H1 (cell line): ENCODE data around the gene GLRA2. TPM values are rescaled to one million over a fixed set of nuclear protein-coding genes. Genes with fewer than 3 reads are reported as not detected.

Source experiments
- USF2 ChIP-seq: IDR thresholded peaks from 2 replicates; pipeline ENCODE4 v1.6.1; 2011; ENCODE audit warnings: low read length, improper control_type of control experiment
- polyA plus RNA-seq, 7 experiments: library from polyadenylated mRNA; depleted of rRNA in 3 of 7; stranded (reverse) in 5 of 7; unstranded in 2 of 7; fragments of >200 nt in 5 of 7; fragments of 200-250 nt in 2 of 7; gene quantifications; 1 replicate in 5 of 7; 2 replicates in 1 of 7; 4 replicates in 1 of 7; pipeline versions ENCODE4 v1.2.1 to v1.2.3, GENCODE V29; 2011 to 2013; ENCODE audit warnings: missing spikeins in 2 of 7, mixed read lengths in 2 of 7
- total RNA-seq: library from RNA; stranded (reverse); fragmentation: NEBNext Ultra II Directional; extraction: Animal tissue kit (Norgen Biotek cat#: 25700); gene quantifications from 2 replicates; pipeline ENCODE4 v1.2.1, GENCODE V29; 2021

GLRA2 gene
- total and polyA plus RNA-seq, 2 of the 8 experiments (the other 6 are each of a cell fraction or from before 2014, with no cell fraction given) = not detected

GRCh38 chrX:14776901-14777300 lies 247.6 kb downstream of the GLRA2 start (continued):
- no peak for TF ChIP-seq USF2
